ENCODE data around the gene HOOK2. TPM values are rescaled to one million over a fixed set of nuclear protein-coding genes. Genes with fewer than 3 reads are reported as not detected.

The HOOK2 gene
- total and polyA plus RNA-seq, 12 donors: 29.7 to 173 (median 57.8) TPM

DNA sequence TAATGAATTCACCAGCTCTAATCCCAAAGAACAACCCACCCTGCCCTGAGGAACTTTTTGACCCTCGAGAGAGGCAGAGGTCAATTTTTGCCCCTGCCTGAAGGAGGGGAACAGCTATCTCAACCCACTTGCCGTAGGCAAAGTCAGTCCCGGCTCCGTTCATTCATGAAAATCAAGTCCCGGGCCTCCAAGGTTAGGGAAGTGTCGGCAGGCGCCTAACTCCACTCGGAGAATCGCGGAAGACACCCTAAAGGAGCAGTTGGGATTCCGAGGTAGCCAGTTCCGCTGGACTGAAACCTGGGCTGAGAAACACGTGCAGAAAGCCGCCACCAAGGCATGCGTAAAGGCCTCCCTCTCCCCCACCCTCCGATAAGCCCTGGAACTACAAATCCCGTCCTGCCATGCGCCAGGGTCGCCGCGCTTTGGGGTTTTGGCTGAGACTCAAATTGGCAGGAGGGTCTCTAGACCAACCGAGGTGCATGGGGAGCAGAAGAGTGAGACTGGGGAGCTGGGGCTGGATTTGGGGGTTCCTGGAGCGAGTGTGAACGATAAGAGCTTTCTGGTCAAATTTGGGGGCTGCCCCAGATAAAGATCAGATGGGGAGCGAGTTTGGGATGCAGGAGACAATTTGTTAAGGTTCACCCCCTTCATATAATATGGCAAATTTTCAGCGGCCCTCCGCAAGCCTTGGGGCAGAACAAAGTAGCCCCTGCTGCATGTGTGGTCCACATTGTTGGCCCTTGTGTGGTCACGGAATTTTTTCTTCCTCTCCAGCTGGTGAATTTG, 51.5 kb downstream of the HOOK2 start, which contains the start of gene TNPO2:
TNPO2 (minus strand) TSS at position 292 of the 786 bp plus-strand sequence. CDS start 2,955 bp downstream, outside the sequence.
- H3K4me1 ChIP-seq: peaks cover 7 to 46% (median 32%) of the 10 kb centered on the region in 9 donors
- peak within 1 kb of the TSS; percentile 40 to 83 (median 70) for H3K4me3 ChIP-seq
- TF ChIP-seq, protein P1, sequence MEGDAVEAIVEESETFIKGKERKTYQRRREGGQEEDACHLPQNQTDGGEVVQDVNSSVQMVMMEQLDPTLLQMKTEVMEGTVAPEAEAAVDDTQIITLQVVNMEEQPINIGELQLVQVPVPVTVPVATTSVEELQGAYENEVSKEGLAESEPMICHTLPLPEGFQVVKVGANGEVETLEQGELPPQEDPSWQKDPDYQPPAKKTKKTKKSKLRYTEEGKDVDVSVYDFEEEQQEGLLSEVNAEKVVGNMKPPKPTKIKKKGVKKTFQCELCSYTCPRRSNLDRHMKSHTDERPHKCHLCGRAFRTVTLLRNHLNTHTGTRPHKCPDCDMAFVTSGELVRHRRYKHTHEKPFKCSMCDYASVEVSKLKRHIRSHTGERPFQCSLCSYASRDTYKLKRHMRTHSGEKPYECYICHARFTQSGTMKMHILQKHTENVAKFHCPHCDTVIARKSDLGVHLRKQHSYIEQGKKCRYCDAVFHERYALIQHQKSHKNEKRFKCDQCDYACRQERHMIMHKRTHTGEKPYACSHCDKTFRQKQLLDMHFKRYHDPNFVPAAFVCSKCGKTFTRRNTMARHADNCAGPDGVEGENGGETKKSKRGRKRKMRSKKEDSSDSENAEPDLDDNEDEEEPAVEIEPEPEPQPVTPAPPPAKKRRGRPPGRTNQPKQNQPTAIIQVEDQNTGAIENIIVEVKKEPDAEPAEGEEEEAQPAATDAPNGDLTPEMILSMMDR (IDR thresholded peaks at IDR 0.05): no peak
- H3K9me3 ChIP-seq: no peaks in the 10 kb centered on the region
- intact Hi-C loops (cut with DNase I): loop anchor here in 3 of 10 donors (2.0 to 5.0 kb wide), 3 partner anchors 13 to 68 kb away; partner anchors contain the start of genes DHPS (in 1 of the 3), GET3 (in 1 of the 3) and JUNB (in 1 of the 3)
- H3K27ac ChIP-seq: peak within 1 kb of the TSS in 9 of 10 donors; percentile 91 to 97 (median 95)
- DNase-seq (peak; percentile 55 to 61), ATAC-seq (peak in 7 of 8 donors; percentile 16 to 70 (median 58))
- H3K36me3 ChIP-seq: peaks cover 0 to 22% (median 2%) of the 10 kb centered on the region in 9 donors
- H3K27me3 ChIP-seq: no peaks in the 10 kb centered on the region
- WGBS, 2 donors: 4 to 5% methylated on average over 28 of the region's 28 CpGs

DNA sequence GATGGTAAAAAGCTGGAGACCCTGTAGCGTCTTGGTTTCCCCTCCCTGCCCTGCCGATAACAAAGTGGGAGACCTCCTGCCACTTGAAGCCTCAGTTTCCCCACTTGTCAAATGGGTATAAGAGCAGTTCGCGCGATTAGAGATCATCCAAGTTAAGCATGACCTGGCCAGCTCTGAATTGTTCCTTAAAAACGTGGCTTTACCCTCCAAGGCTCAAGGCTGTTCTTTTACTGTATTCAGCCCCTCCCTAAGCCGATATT, 52.0 kb downstream of the HOOK2 start:
- no peaks in the 10 kb centered on the region for H3K9me3 ChIP-seq
- intact Hi-C loops (cut with DNase I): loop anchor here in 3 of 10 donors (2.0 to 5.0 kb wide), 3 partner anchors 13 to 69 kb away; partner anchors contain the start of genes DHPS (in 1 of the 3), GET3 (in 1 of the 3) and JUNB (in 1 of the 3)
- peak overlapping the region in 9 of 10 donors; percentile 91 to 97 (median 95) for H3K27ac ChIP-seq
- ATAC-seq (no peak), DNase-seq (no peak)
- H3K27me3 ChIP-seq: no peaks in the 10 kb centered on the region
- H3K36me3 ChIP-seq: peaks cover 0 to 22% (median 7%) of the 10 kb centered on the region in 9 donors
- H3K4me1 ChIP-seq: peaks cover 7 to 50% (median 34%) of the 10 kb centered on the region in 9 donors
- 3 to 4% methylated on average over 7 of the region's 7 CpGs for WGBS, 2 donors
- H3K4me3 ChIP-seq: peak overlapping the region; percentile 40 to 83 (median 70)
- TF ChIP-seq, protein P1 (IDR thresholded peaks at IDR 0.05): no peak

DNA sequence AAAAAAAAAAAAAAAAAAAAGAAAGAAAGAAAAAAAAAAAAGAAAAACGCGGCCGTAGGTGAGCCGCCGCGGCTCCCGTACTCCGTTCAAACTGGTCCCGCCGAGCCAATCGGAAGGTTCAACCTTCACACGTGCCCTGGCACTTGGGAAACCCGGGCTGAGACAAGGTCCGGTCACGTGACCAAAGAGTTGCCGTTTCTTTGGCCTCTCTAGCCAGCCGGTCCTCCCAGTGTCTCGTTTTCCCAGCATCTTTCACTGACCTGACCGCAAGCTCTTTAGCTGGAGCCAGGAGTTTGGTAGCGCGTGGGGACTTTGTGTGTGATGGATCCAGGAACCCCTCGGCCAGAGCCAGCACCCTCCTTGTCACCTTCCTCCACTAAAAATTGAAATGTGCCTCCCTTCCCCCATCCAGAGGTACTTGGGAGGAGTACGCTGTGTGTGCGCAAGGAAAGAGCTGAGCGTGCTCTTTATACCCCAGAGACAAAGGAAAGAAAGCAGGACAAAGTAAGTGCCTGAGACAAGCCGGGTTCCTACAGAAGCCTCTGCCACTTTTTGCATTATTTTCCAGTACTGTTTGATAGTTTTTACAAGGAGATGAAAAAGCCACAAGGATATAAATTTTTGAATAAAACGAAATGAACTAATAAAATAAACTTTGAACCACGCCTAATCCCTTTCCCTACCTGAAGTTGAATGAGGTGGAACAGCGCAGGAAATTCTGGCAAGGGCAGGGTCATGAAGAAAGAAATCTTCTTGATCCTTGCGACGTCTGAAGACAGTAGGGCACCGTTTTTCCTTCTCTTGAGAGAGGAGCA, 52.6 kb downstream of the HOOK2 start:
- Histone ChIP-seq H3K27me3 (no peaks in the 10 kb centered on the region), H3K4me1 (peaks cover 7 to 50% (median 34%) of the 10 kb centered on the region in 9 donors), H3K27ac (peak overlapping the region; percentile 89 to 97 (median 94)), H3K4me3 (peak overlapping the region; percentile 58 to 83 (median 70)), H3K9me3 (no peaks in the 10 kb centered on the region), H3K36me3 (peaks cover 0 to 22% (median 8%) of the 10 kb centered on the region in 9 donors)
- ATAC-seq (peak; percentile 87 to 97 (median 94)), DNase-seq (peak; percentile 93 to 99)
- WGBS, 2 donors: 0 to 1% methylated on average over 32 of the region's 32 CpGs
- intact Hi-C loops (cut with DNase I): loop anchor here in 4 of 10 donors (1.0 to 5.0 kb wide), 4 partner anchors 12 to 70 kb away; partner anchors contain the start of genes DHPS (in 1 of the 4), GET3 (in 1 of the 4), JUNB (in 1 of the 4) and TRIR (in 1 of the 4)
- TF ChIP-seq, protein P1 (IDR thresholded peaks at IDR 0.05): no peak

All from heart right ventricle (tissue), 16 donors.